WTC11 (cell line): ENCODE measurements around the gene ENO1. TPM values are rescaled to one million over a fixed set of nuclear protein-coding genes. Genes with fewer than 3 reads are reported as not detected.

Experiments used
- ATAC-seq: fragments of 200-7000 bp; cut with Tn5 transposase; 2 replicates; pipeline ENCODE4 v1.10.0; 2021; ENCODE audit warnings: mild to moderate bottlenecking, moderate library complexity
- CTCF ChIA-PET: fragments of 300-600 bp; sonication (Branson Sonifier 250); formaldehyde crosslinking; loops from one replicate; lab custom pipeline; 2021; ENCODE audit warnings: antibody characterized with exemption; lab: Charles Lee
- POLR2A ChIA-PET: fragments of 350-600 bp; sonication (Branson Sonifier 250); formaldehyde crosslinking; loops from one replicate; lab custom pipeline; 2021; ENCODE audit warnings: antibody characterized with exemption; lab: Charles Lee
- DNase-seq: peaks from one replicate; pipeline ENCODE4 v3.0.0; 2021; ENCODE audit warnings: low spot score
- H3K27ac Mint-ChIP-seq: 2 replicates; pipeline ENCODE4 v1.8.0; 2021; ENCODE audit warnings: mixed read lengths
- H3K27me3 Mint-ChIP-seq: 2 replicates; pipeline ENCODE4 v1.8.0; 2021; ENCODE audit warnings: low read depth, mild to moderate bottlenecking, moderate library complexity, mixed read lengths
- H3K36me3 Mint-ChIP-seq: 2 replicates; pipeline ENCODE4 v1.8.0; 2021; ENCODE audit warnings: mixed read lengths
- H3K4me1 Mint-ChIP-seq: 2 replicates; pipeline ENCODE4 v1.8.0; 2022; ENCODE audit warnings: mixed read lengths
- H3K4me3 Mint-ChIP-seq: 2 replicates; pipeline ENCODE4 v1.8.0; 2021; ENCODE audit warnings: mild to moderate bottlenecking, moderate library complexity, mixed read lengths
- H3K9me3 Mint-ChIP-seq: 2 replicates; pipeline ENCODE4 v1.8.0; 2021; ENCODE audit warnings: mixed read lengths
- FOXP1 ChIP-seq: sonication (generic); formaldehyde crosslinking; IDR thresholded peaks from 2 replicates; pipeline ENCODE4 v1.8.0; 2022; ENCODE audit warnings: missing genetic modification reagents, mild to moderate bottlenecking, moderate library complexity, borderline replicate concordance
- GRHL2 ChIP-seq: fragments of 250-450 bp; sonication (Bioruptor Pico); IDR thresholded peaks from 2 replicates; pipeline ENCODE4 v1.8.0; 2022; ENCODE audit warnings: mild to moderate bottlenecking, moderate library complexity; ENCODE audit not compliant: insufficient replicate concordance, severe bottlenecking
- HMGA2 ChIP-seq: fragments of 250-450 bp; sonication (Bioruptor Pico); IDR thresholded peaks from 2 replicates; pipeline ENCODE4 v1.4.0; 2021; ENCODE audit warnings: mild to moderate bottlenecking, moderate library complexity
- JUN ChIP-seq: sonication (generic); formaldehyde crosslinking; IDR thresholded peaks from 2 replicates; pipeline ENCODE4 v1.8.0; 2023; ENCODE audit warnings: mild to moderate bottlenecking, missing genetic modification reagents
- KAT7 ChIP-seq: sonication (generic); formaldehyde crosslinking; IDR thresholded peaks from 2 replicates; pipeline ENCODE4 v1.8.1; 2023; ENCODE audit warnings: missing genetic modification reagents, mild to moderate bottlenecking, borderline replicate concordance
- MLX ChIP-seq: sonication (generic); formaldehyde crosslinking; IDR thresholded peaks from 2 replicates; pipeline ENCODE4 v1.8.1; 2023; ENCODE audit warnings: mild to moderate bottlenecking, missing genetic modification reagents, moderate library complexity
- SOX15 ChIP-seq: fragments of 250-450 bp; sonication (Bioruptor Pico); IDR thresholded peaks from 2 replicates; pipeline ENCODE4 v1.9.0; 2021; ENCODE audit warnings: mild to moderate bottlenecking
- SP1 ChIP-seq: sonication (generic); formaldehyde crosslinking; conservative IDR thresholded peaks from 2 replicates; pipeline ENCODE4 v1.8.1; 2022; ENCODE audit warnings: missing genetic modification reagents
- ZMAT4 ChIP-seq: fragments of 250-450 bp; sonication (Bioruptor Pico); IDR thresholded peaks from 2 replicates; pipeline ENCODE4 v1.9.0; 2021; ENCODE audit warnings: mild to moderate bottlenecking
- ZNF317 ChIP-seq: sonication (generic); formaldehyde crosslinking; IDR thresholded peaks from 2 replicates; pipeline ENCODE4 v1.8.1; 2023; ENCODE audit warnings: low read depth, mild to moderate bottlenecking, moderate library complexity, missing genetic modification reagents, borderline replicate concordance
- ZNF396 ChIP-seq: fragments of 250-450 bp; sonication (Bioruptor Pico); IDR thresholded peaks from 2 replicates; pipeline ENCODE4 v1.8.0; 2021; ENCODE audit warnings: mild to moderate bottlenecking, moderate library complexity, borderline replicate concordance
- ZNF425 ChIP-seq: fragments of 250-450 bp; sonication (Bioruptor Pico); conservative IDR thresholded peaks from 2 replicates; pipeline ENCODE4 v1.9.0; 2021; ENCODE audit warnings: mild to moderate bottlenecking
- ZNF512 ChIP-seq: sonication (generic); formaldehyde crosslinking; IDR thresholded peaks from 2 replicates; pipeline ENCODE4 v1.8.1; 2022; ENCODE audit warnings: missing genetic modification reagents, borderline replicate concordance
- total RNA-seq: library from RNA; stranded (reverse); gene quantifications from 3 replicates; pipeline ENCODE4 v1.2.3, GENCODE V29; 2021
- TF ChIP-seq, protein P1 (sequence below): sonication (generic); formaldehyde crosslinking; IDR thresholded peaks from 2 replicates; pipeline ENCODE4 v1.8.0; 2023; ENCODE audit warnings: missing genetic modification reagents, mild to moderate bottlenecking, borderline replicate concordance
- TF ChIP-seq, protein P2 (sequence below): sonication (generic); formaldehyde crosslinking; IDR thresholded peaks from 2 replicates; pipeline ENCODE4 v1.8.0; 2022; ENCODE audit warnings: mild to moderate bottlenecking, missing genetic modification reagents

ENO1 gene
- total RNA-seq, 1 experiment from 2014 or later = 1,978 TPM

DNA sequence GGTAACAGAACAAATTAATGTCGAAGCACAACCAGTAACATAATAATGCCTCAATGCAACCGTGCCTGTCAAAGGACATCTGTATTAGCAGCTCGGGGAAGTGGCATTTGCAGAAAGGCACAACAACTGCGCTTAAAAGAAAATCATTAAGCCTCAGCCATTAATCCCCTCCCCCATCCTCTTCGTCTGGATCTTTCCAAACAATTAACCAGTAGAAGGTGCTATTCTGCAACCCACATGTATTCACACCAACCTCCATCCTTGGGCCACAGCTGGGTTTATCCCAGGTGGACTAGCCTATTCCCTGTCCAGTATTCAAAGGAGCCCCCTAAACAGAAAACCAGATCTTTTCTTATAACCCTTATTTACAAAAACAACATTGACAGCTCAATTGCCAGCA, 63.6 kb downstream of the ENO1 start (continued):
- TF ChIP-seq FOXP1 (CRISPR knock-in tag) (no peak), ZMAT4 (no peak)

- TF ChIP-seq JUN (no peak), ZNF317 (no peak), HMGA2 (no peak), MLX (CRISPR knock-in tag) (no peak), SOX15 (CRISPR knock-in tag) (no peak), SP1 (CRISPR knock-in tag) (no peak), ZNF512 (CRISPR knock-in tag) (no peak), GRHL2 (CRISPR knock-in tag) (no peak), ZNF425 (CRISPR knock-in tag) (no peak), KAT7 (CRISPR knock-in tag) (no peak), ZNF396 (CRISPR knock-in tag) (no peak)
- TF ChIP-seq, protein P1, sequence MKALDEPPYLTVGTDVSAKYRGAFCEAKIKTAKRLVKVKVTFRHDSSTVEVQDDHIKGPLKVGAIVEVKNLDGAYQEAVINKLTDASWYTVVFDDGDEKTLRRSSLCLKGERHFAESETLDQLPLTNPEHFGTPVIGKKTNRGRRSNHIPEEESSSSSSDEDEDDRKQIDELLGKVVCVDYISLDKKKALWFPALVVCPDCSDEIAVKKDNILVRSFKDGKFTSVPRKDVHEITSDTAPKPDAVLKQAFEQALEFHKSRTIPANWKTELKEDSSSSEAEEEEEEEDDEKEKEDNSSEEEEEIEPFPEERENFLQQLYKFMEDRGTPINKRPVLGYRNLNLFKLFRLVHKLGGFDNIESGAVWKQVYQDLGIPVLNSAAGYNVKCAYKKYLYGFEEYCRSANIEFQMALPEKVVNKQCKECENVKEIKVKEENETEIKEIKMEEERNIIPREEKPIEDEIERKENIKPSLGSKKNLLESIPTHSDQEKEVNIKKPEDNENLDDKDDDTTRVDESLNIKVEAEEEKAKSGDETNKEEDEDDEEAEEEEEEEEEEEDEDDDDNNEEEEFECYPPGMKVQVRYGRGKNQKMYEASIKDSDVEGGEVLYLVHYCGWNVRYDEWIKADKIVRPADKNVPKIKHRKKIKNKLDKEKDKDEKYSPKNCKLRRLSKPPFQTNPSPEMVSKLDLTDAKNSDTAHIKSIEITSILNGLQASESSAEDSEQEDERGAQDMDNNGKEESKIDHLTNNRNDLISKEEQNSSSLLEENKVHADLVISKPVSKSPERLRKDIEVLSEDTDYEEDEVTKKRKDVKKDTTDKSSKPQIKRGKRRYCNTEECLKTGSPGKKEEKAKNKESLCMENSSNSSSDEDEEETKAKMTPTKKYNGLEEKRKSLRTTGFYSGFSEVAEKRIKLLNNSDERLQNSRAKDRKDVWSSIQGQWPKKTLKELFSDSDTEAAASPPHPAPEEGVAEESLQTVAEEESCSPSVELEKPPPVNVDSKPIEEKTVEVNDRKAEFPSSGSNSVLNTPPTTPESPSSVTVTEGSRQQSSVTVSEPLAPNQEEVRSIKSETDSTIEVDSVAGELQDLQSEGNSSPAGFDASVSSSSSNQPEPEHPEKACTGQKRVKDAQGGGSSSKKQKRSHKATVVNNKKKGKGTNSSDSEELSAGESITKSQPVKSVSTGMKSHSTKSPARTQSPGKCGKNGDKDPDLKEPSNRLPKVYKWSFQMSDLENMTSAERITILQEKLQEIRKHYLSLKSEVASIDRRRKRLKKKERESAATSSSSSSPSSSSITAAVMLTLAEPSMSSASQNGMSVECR = no peak
- TF ChIP-seq, protein P2, sequence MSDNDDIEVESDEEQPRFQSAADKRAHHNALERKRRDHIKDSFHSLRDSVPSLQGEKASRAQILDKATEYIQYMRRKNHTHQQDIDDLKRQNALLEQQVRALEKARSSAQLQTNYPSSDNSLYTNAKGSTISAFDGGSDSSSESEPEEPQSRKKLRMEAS (CRISPR knock-in tag) = no peak
- POLR2A ChIA-PET = no interaction called here
- H3K9me3 Mint-ChIP-seq = no peaks in the 10 kb centered on the region
- ATAC-seq (no peak), DNase-seq (no peak)
- H3K27me3 Mint-ChIP-seq = no peaks in the 10 kb centered on the region
- H3K4me1 Mint-ChIP-seq = peaks cover 50% of the 10 kb centered on the region
- H3K27ac Mint-ChIP-seq = peak overlapping the region; percentile 82
- CTCF ChIA-PET = interaction anchor here (3.9 kb wide), 1 partner anchor 35 kb away, joined by 30 read pairs; no protein-coding TSS in a partner anchor
- peak overlapping the region; percentile 88; the same call in 1 of the 2 replicates for H3K4me3 Mint-ChIP-seq
- no peaks in the 10 kb centered on the region for H3K36me3 Mint-ChIP-seq
These were observed 64.5 kb downstream of the ENO1 start for GRCh38 chr1:8813991-8814390.
